Panc1 (cell line): ENCODE measurements around the gene ZBTB7B. TPM values are rescaled to one million over a fixed set of nuclear protein-coding genes. Genes with fewer than 3 reads are reported as not detected.

Experiments used
- ATAC-seq: fragments of 200-7000 bp; cut with Tn5 transposase; 2 replicates; pipeline ENCODE4 v1.9.1; 2020; ENCODE audit warnings: mild to moderate bottlenecking, moderate library complexity
- BruUV-seq: library from RNA; stranded (reverse); fragments of 400-500 nt; replicated peaks from 2 replicates; lab custom pipeline; 2021; lab: Mats Ljungman, UMichigan
- CTCF ChIA-PET: fragments of 300-600 bp; sonication (Branson Sonifier 250); formaldehyde crosslinking; loops from one replicate; lab custom pipeline; 2022; ENCODE audit warnings: antibody characterized with exemption; lab: Charles Lee
- POLR2A ChIA-PET: fragments of 300-600 bp; sonication (Branson Sonifier 250); formaldehyde crosslinking; loops from one replicate; lab custom pipeline; 2022; ENCODE audit warnings: antibody characterized with exemption; lab: Charles Lee
- DNase-seq: peaks from one replicate; pipeline ENCODE4 v3.0.0-alpha.2; 2010; ENCODE audit warnings: low read depth, low spot score
- H3K27ac ChIP-seq: 2 replicates; pipeline ENCODE4 v1.5.1; 2011; ENCODE audit warnings: mild to moderate bottlenecking, low read length, inconsistent platforms
- H3K27me3 ChIP-seq: fragments of 200-500 bp; sonication (Bioruptor generic); 2 replicates; pipeline ENCODE4 v1.6.0; 2014; ENCODE audit warnings: low read length, inconsistent platforms; ENCODE audit not compliant: control insufficient read depth, insufficient read depth
- H3K36me3 ChIP-seq: fragments of 200-500 bp; sonication (Bioruptor generic); 2 replicates; pipeline ENCODE4 v1.5.1; 2014; ENCODE audit warnings: inconsistent platforms, mild to moderate bottlenecking, low read length, moderate library complexity; ENCODE audit not compliant: control insufficient read depth, insufficient read depth
- H3K4me1 ChIP-seq: 2 replicates; pipeline ENCODE4 v1.5.1; 2011; ENCODE audit warnings: inconsistent platforms, mild to moderate bottlenecking, low read length, moderate library complexity; ENCODE audit not compliant: control insufficient read depth, insufficient read depth
- H3K4me3 ChIP-seq, 2 experiments: 2 replicates each; pipeline ENCODE4 v1.5.1; 2011 to 2012; ENCODE audit warnings: low read depth in 2 of 2, low read length in 2 of 2, mild to moderate bottlenecking in 2 of 2, inconsistent platforms in 1 of 2, moderate library complexity in 1 of 2
- H3K9me3 ChIP-seq: fragments of 200-500 bp; sonication (Bioruptor generic); 2 replicates; pipeline ENCODE4 v1.5.1; 2014; ENCODE audit warnings: low read depth, mild to moderate bottlenecking, inconsistent platforms, low read length, moderate library complexity; ENCODE audit not compliant: control insufficient read depth, insufficient read depth
- POLR2AphosphoS5 ChIP-seq: IDR thresholded peaks from 2 replicates; pipeline ENCODE4 v1.6.1; 2012; ENCODE audit warnings: mild to moderate bottlenecking, low read depth, low read length, moderate library complexity
- REST ChIP-seq, 2 experiments: IDR thresholded peaks; 2 replicates each; pipeline ENCODE4 v1.6.1; 2011 to 2012; ENCODE audit warnings: low read depth in 2 of 2, control low read depth in 1 of 2, low read length in 1 of 2, mild to moderate bottlenecking in 1 of 2, moderate library complexity in 1 of 2; ENCODE audit not compliant: insufficient read depth in 1 of 2
- SIN3A ChIP-seq: IDR thresholded peaks from 2 replicates; pipeline ENCODE4 v1.6.1; 2012; ENCODE audit warnings: low read depth, mild to moderate bottlenecking, low read length, moderate library complexity, borderline replicate concordance; ENCODE audit not compliant: insufficient read depth
- TCF7L2 ChIP-seq: IDR thresholded peaks from 2 replicates; pipeline ENCODE4 v1.6.1; 2011; ENCODE audit warnings: mild to moderate bottlenecking, low read depth, low read length, inconsistent platforms
- in situ Hi-C: cut with HindIII; loops from 2 replicates; pipeline ENCODE4 v1.10.0; 2016; ENCODE audit warnings: low sequenced_read_pairs, low pct_unique_long_range_greater_than_20kb
- intact Hi-C: fragments of 100-400 bp; cut with micrococcal nuclease; formaldehyde crosslinking; loops from one replicate; pipeline ENCODE4 v1.10.0; 2022; ENCODE audit not compliant: unreplicated experiment
- total RNA-seq: library from RNA; stranded (reverse); gene quantifications from one replicate; pipeline ENCODE4 v1.2.1, GENCODE V29; 2021; ENCODE audit not compliant: unreplicated experiment
- TF ChIP-seq, protein P1 (sequence below): fragments of 450-650 bp; IDR thresholded peaks from 2 replicates; pipeline ENCODE4 v1.5.1; 2017; ENCODE audit warnings: mild to moderate bottlenecking

Gene ZBTB7B
- total RNA-seq, 1 experiment from 2014 or later, result 55.8 TPM

DNA sequence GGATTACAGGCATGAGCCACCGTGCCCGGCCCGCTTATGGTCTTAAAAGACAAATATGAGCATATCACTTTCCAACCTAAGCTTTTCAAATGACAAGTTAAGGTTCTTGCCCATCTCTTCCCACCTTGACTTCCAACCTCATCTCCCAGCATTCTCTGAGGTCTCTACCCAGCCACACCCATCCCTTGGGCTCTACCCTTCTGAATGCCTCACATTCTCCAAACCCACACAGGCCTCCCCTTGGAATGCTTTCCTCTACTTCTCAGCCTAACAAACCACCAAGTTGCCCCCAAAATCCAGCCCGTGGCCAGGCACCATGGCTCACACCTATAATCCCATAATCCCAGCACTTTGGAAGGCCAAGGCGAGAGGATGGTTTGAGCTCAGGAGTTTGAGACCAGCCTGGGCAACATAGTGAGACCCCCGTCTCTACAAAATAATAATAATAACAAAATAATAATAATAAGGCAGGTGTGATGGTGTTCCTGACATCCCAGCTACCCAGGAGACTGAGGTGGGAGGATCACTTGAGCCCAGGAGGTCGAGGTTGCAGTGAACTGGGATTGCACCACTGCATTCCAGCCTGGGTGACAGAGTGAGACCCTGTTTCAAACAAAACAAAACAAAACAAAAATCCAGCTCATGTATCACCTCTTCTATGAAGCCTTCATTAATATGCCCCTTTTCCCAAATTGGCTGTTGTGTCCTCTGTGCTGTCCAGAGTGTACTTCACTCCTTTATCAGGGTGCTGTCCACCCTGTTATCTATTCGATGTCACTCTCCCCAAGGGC lies 19.7 kb downstream of the ZBTB7B start:
- no peak for DNase-seq
- H3K9me3 ChIP-seq, result no peaks in the 10 kb centered on the region
- H3K4me3 ChIP-seq, result no peak overlapping the region
- intact Hi-C loops (no loop called here), in situ Hi-C loops (no loop called here)
- no peak for ATAC-seq
- no peaks in the 10 kb centered on the region for H3K36me3 ChIP-seq
- no peaks in the 10 kb centered on the region for H3K27me3 ChIP-seq
- peaks cover 11% of the 10 kb centered on the region for H3K4me1 ChIP-seq
- CTCF ChIA-PET, result interaction anchor here (0.5 to 0.7 kb wide), 2 partner anchors 116 to 166 kb away, joined by 3 to 4 read pairs; no protein-coding TSS in a partner anchor
- no TSS peak for BruUV-seq
- H3K27ac ChIP-seq, result no peak overlapping the region
- POLR2A ChIA-PET, result interaction anchor here (0.6 kb wide), 1 partner anchor 15 kb away, joined by 3 read pairs; no protein-coding TSS in a partner anchor
- TF ChIP-seq, protein P1, sequence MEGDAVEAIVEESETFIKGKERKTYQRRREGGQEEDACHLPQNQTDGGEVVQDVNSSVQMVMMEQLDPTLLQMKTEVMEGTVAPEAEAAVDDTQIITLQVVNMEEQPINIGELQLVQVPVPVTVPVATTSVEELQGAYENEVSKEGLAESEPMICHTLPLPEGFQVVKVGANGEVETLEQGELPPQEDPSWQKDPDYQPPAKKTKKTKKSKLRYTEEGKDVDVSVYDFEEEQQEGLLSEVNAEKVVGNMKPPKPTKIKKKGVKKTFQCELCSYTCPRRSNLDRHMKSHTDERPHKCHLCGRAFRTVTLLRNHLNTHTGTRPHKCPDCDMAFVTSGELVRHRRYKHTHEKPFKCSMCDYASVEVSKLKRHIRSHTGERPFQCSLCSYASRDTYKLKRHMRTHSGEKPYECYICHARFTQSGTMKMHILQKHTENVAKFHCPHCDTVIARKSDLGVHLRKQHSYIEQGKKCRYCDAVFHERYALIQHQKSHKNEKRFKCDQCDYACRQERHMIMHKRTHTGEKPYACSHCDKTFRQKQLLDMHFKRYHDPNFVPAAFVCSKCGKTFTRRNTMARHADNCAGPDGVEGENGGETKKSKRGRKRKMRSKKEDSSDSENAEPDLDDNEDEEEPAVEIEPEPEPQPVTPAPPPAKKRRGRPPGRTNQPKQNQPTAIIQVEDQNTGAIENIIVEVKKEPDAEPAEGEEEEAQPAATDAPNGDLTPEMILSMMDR, result no peak
- no peak for TF ChIP-seq REST (IDR thresholded peaks at IDR 0.05; ENCODE audit: insufficient read depth in 1 of 2, low read depth in 2 of 2, low read length in 1 of 2)
- no peak for TF ChIP-seq TCF7L2
- TF ChIP-seq POLR2AphosphoS5, result no peak

DNA sequence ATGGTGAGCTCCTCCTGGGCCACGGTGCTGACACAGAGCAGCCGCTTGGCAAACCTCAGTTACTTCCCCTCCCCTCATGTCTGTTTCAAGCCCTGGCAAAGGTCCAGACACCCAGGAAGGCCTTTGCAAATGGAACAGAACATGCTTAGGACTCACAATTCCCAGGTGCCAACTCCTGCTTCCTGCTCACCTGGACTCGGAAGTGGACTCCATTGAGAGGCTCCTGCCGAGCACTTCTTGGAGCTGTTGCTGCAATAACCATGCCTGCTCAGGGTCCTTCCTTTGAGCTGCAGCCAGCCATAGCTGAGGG lies 20.3 kb downstream of the ZBTB7B start:
- in situ Hi-C loops, result no loop called here
- ChIA-PET POLR2A (no interaction called here), CTCF (no interaction called here)
- intact Hi-C loops, result no loop called here
- ATAC-seq (no peak), DNase-seq (no peak)
- Histone ChIP-seq H3K4me3 (no peak overlapping the region), H3K9me3 (no peaks in the 10 kb centered on the region), H3K36me3 (no peaks in the 10 kb centered on the region), H3K27me3 (no peaks in the 10 kb centered on the region), H3K27ac (no peak overlapping the region), H3K4me1 (peaks cover 7% of the 10 kb centered on the region)
- TF ChIP-seq REST (IDR thresholded peaks at IDR 0.05; ENCODE audit: insufficient read depth in 1 of 2, low read depth in 2 of 2, low read length in 1 of 2) (no peak), SIN3A (no peak)
- BruUV-seq, result no TSS peak
